T-helper 22 cell (primary cell): ENCODE data around the gene FCSK.

ENCODE experiments used
- DNase-seq: peaks from one replicate; pipeline ENCODE4 v3.0.0-alpha.2; 2020; ENCODE audit warnings: low read depth

Gene FCSK

DNA sequence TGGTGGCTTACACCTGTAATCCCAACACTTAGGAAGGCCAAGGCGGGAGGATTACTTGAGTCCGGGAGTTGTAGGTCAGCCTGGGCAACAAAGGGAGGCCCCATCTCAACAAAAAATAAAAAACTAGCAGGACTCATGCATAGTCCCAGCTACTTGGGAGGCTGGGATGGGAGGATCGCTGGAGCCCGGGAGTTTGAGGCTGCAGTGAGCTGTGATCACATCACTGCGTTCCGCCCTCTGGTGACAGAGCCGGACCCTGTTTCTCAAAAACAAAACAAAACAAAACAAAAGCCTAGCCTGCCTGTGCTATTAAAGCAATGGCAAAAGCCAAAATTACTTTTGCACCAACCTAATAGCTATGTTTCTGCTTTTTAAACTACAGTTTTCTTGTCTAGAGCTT is 1.5 kb downstream of the FCSK start:
- DNase-seq: no peak

DNA sequence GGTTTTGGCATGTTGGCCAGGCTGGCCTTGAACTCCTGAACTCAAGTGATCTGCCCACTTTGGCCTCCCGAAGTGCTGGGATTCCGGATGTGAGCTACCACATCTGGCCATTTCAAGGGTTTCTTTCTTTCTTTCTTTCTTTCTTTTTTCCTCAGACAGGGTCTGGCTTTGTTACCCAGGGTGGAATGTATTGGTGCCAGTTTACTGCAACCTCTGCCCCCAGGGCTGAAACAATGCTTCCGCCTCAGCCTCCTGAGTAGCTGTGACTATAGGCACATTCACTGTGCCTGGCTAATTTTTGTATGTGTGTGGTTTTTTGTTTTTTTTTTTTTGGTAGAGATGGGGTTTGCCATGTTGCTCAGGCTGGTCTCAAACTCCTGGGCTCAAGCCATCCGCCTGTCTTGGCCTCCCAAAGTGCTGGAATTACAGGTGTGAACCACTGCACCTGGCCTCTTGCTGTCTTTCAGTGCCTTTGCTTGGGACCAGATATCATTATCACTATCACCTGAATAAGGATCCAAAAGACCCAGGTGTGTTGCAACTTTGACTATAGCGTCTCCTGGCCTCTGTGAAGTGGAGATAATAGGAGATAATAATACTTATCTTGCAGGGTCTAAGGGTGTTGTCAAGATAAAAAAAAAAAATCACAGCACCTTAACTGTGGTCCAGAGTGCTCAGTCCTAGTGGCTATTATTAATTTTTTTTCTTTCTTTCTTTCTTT is 3.2 kb downstream of the FCSK start:
- DNase-seq: no peak

DNA sequence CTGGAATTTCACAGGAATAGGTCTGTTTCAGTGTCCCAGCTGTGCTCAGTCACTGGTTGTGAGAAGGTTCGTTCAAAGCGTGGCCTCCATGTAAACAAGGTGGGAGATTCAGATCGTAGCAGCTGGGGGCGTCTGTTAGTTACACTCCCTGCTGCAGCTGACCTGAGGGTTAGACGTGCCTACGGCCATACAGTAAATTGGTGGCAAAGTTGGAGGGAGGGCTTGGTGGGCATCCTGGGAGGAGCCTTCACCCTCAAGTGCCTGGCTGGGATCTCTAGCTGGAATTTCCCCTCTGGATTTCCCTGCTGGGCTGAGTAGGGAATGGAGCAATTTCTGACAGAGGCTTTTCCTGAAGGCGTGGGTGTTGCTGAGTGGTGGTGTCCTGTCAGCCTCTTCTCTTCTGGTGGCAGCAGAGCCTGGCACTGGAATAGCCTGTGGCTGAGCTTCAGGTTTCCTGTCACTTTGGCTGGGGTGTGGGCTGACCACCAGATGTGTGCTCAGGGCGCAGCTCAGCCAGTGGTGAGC is 6.4 kb downstream of the FCSK start:
- DNase-seq: no peak

DNA sequence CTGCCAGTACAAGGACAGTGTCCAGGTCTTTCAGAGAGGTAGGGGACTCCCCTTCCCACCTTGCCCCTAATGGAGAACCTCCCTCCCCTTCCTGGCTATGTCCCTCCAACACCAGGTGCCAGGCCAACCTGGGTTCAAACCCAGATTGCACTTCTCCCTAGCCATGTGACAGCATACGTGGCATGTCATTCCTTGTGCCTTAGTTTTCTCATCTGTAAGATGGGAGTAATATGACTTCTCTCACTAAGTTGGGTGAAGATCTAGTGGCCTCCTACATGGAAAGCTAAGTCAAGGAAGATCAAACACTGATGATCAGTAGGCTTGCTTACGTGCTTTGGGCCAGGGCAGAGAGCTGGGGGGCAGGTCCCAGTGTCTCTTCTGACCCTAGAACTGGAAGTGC is 8.8 kb downstream of the FCSK start:
- no peak for DNase-seq

DNA sequence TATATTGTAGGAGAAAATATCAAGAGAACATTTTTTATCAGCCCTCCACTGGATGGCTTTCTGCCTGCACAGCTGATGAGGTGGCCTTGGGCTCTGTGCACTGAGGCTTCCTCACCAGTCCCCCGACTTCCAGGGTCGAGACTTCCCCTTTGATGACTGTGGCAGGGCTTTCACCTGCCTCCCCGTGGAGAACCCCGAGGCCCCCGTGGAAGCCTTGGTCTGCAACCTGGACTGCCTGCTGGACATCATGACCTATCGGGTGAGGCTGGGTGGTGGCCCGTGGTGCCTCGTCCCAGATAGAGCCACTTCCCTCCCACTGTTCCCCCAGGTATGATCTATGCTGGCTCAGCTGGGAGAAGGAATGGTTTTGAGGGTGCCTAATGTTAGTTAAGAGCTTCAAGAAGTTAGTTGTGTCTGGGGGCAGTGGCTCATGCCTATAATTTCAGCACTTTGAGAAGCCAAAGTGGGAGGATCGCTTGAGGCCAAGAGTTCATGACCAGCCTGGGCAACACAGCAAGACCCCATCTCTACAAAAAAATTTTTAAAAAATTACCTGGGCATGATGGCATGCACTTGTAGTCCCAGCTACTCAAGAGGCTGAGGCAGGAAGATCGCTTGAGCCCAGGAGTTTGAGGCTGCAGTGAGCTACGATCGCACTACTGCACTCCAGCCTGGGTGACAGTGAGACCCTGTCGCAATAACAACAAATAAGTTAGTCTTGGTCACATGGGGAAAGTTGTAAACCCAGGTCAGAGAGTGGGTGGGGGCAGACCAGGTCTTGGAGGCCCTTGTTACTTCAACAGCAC is 11.8 kb downstream of the FCSK start:
- DNase-seq: no peak

DNA sequence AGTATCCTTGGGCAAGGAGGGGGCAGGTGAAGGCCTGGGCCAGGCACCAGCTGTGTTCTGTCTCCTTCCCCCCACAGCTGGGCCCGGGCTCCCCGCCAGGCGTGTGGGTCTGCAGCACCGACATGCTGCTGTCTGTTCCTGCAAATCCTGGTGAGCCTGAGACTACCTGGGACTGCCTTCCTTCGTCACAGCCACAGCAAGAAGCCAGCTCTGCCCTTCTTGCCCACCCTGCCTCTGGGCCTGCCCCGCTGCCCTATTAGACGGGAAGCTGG is 12.3 kb downstream of the FCSK start:
- DNase-seq: no peak

DNA sequence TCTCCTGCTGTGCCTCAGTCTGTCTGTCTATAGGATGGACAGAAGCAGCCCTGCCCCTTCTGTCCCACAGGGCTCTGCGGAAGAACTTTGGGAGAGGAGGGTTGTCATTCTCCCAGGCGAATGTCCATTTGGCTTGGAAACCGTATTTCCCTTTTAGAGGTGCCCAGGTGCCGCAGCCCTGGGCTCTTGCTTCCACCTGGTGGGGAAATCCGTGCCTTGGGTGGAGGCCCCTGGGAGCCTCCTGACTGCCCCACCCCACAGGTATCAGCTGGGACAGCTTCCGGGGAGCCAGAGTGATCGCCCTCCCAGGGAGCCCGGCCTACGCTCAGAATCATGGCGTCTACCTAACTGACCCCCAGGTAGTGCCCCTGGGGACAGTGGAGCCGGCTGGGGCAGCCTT is 12.7 kb downstream of the FCSK start:
- DNase-seq: no peak

DNA sequence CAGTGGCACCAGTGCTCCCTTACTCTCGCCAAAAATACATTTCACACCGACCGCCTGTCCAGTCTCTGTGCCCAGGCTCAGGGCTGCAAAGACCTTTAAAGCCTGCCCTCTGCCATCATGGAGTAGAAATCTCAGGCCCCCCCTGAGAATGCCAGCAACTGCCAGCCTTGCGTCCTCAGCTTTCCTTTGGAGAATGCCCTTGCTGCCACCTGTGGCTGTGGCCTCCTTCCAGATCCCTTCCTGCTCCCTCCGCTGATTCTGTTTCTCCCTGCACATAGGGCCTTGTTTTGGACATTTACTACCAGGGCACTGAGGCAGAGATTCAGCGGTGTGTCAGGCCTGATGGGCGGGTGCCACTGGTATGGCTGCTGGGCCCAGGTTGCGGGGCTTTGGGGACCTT is 13.2 kb downstream of the FCSK start:
- DNase-seq: no peak

DNA sequence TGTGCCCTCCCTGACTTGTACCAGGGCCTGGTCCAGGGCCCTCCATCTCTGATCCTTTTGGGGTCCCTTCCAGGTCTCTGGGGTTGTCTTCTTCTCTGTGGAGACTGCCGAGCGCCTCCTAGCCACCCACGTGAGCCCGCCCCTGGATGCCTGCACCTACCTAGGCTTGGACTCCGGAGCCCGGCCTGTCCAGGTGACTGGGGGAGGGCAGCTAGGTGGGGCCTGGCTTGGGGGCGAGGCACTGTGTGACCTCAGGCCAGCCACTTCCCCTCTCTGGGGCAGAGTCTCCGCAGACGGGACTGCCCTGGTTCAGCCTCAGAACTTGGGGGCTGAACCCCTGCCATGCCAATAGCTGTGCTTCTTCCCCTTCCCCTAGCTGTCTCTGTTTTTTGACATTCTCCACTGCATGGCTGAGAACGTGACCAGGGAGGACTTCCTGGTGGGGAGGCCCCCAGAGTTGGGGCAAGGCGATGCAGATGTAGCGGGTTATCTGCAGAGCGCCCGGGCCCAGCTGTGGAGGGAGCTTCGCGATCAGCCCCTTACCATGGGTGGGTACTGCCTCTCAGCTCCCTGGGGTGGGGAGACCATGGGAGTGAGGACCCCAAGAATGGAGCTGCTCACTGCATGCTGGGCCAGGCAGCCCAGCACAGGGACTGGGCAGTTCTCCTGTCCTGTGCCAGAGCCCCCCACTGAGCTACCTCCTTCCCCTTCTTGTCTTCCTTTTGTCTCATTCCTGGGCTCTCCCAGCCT is 14.6 kb downstream of the FCSK start:
- DNase-seq: no peak

DNA sequence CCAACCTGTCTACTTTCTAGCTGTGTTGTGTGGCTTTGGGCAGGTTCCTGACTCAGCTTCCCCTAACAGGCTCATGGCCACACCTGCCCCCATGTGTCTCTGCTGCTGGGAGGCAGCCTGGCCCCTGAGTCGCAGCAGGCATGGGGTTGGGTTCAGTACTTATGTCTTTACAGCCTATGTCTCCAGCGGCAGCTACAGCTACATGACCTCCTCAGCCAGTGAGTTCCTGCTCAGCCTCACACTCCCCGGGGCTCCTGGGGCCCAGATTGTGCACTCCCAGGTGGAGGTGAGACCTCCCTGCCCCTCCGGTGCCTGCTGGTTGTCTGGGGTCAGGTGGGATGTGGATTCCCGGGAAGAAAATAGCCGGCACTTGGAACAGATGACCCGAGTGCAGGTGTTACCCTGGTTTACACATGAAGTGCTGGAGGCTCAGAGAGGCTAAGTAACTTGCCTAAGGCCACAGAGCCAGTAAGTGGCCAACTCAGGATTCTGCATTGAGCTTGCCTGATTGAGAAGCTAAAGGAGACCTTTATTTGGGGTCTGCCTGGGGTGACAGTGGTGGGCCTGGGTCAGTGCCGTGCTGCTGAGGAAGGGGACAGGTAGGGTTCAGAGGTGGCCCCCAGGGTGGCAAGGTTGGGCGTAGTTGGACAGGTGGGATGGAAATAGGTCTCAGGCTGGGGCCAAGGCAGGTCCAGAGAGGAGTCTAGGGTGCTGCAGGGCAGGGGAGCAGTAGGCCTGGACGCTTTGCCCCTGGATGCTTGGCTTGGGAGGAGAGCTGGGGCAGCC is 15.9 kb downstream of the FCSK start:
- no peak for DNase-seq

DNA sequence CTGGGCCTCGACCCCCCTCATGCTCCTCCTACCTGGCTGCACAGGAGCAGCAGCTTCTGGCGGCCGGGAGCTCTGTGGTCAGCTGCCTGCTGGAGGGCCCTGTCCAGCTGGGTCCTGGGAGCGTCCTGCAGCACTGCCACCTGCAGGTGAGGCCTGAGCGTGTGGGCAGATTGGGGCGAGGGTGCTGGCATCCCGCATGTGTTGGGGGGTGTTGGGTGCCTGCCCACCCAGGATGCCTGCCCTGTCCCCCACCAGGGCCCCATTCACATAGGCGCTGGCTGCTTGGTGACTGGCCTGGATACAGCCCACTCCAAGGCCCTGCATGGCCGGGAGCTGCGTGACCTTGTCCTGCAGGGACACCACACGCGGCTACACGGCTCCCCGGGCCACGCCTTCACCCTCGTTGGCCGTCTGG is 16.5 kb downstream of the FCSK start:
- no peak for DNase-seq

DNA sequence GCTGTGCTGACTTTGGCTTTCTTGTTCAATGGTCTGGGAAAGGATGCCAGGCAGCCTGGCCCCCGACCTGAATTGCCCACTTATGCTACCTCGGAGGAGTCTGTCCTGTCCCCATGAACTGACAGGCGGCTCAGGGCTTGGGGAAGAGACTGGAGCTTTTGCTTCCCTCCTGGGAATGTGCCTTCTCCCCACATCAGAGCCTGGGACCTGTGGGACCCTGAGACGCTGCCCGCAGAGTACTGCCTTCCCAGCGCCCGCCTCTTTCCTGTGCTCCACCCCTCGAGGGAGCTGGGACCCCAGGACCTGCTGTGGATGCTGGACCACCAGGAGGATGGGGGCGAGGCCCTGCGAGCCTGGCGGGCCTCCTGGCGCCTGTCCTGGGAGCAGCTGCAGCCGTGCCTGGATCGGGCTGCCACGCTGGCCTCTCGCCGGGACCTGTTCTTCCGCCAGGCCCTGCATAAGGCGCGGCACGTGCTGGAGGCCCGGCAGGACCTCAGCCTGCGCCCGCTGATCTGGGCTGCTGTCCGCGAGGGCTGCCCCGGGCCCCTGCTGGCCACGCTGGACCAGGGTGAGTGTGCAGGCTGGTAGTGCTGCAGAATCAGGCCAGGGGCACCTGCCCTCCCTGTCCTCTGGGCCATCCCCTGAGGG is 18.5 kb downstream of the FCSK start:
- DNase-seq: no peak

DNA sequence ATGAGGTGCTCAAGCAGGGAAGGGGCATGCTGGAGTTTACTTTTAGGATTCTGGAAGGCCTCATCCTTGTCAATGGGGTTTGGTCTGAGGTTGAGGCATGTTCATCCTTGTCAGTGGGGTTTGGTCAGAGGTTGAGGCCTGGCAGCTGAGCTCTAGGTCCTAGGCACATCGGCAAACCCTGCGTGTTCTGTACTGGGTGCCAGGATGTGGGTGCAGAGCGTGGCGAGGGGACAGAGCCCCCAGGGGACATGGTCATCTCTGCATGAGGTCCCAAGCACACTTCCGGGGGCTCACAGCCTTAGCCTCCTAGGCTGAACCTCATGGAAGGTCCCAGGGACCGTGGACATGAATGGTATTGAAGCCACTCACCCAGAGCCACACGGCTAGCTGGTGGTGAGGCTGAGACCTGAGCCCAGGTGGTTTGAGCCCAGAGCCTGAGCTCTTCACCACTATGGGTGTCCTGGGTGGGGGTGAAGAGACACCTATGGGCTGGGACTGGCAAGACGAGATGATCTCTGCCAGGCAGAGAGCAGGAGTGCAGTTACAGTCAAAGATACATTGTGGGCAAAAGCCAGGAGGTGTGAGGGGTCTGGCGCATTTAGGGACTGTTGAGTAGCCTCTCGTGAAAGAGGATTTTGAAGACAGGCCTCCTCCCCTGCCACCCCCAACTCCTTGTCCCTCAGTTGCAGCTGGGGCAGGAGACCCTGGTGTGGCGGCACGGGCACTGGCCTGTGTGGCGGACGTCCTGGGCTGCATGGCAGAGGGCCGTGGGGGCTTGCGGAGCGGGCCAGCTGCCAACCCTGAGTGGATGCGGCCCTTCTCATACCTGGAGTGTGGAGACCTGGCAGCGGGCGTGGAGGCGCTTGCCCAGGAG is 19.3 kb downstream of the FCSK start:
- DNase-seq: no peak

DNA sequence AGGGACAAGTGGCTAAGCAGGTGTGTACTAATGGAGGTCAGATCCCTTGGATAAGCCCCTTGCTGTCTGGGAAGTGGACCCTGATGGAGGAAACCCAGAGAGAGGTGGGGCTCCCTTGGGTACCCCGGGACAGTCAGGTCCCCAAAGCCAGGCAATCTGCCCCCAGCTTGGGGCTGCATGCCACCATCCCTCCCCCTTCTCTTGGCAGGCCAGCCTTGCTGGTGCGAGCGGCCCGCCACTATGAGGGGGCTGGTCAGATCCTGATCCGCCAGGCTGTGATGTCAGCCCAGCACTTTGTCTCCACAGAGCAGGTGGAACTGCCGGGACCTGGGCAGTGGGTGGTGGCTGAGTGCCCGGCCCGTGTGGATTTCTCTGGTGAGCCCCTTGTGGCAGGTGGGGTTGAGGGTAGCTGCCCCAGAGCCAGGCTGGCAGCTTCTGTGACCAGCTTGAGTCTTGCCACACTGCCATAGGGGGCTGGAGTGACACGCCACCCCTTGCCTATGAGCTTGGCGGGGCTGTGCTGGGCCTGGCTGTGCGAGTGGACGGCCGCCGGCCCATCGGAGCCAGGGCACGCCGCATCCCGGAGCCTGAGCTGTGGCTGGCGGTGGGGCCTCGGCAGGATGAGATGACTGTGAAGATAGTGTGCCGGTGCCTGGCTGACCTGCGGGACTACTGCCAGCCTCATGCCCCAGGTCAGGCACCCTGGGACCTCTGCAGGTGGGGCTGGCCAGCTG is 20.1 kb downstream of the FCSK start:
- DNase-seq: no peak

DNA sequence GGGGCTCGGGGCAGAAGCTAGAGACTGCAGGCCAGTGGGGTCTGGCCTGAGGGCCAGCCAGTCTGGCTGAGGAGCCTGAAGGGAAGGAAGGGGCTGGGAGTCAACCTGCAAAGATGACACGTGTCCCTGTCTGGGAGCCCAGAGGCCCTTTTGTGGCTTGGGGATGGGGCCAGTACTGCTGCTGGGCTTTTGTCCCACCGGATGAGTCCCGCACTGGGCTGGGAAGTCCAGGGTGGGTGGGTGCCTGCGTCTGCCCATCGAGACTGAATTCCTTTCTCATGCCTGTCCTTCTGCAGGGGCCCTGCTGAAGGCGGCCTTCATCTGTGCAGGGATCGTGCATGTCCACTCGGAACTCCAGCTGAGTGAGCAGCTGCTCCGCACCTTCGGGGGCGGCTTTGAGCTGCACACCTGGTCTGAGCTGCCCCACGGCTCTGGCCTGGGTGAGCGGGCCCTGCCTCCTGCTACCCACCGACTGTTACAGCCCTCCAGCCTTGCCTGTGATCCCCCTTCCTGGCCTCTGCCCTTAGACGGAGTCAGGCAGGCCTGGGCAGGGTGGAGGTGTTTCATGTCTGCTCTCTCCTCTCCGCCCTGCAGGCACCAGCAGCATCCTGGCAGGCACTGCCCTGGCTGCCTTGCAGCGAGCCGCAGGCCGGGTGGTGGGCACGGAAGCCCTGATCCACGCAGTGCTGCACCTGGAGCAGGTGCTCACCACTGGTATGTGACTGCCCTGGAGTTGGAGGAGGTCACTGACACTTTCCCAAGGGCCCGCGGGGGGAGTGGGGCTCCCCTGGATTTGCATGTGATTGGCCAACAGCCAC is 20.9 kb downstream of the FCSK start:
- no peak for DNase-seq

DNA sequence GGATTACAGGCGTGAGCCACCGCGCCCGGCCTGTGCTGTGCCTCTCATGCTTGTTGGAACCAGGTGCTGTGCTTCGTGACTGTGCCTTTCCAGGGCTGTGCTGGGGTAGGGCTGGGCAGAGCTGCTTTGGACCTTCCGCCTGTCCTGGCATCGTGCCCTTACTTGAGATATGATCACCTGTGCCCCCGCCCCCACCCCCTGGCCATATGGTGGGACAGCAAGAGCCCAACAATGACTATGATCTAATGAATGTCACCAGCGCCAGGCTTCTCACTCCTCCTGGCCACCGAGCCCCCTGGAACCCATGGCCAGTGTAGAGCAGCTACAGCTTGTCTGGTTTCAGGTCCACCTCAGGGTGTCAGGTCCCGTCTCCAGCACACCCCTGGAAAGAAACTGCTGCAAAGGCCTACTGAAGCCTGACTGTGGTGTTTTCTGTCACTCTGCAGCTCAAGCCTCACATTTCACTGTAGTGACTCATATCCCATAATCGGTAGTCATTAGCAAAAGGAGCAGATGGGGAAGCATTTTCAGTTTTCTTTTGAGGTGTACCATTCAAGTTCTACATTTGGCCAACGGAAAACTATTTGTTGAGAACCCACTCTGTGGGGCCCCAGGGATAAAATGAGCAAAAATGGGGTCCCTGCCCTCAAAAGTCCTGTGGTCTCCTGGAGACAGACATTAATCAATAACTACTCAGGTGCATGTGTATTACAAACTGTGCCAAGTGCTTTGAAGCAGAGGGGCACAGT is 22.1 kb downstream of the FCSK start:
- no peak for DNase-seq

DNA sequence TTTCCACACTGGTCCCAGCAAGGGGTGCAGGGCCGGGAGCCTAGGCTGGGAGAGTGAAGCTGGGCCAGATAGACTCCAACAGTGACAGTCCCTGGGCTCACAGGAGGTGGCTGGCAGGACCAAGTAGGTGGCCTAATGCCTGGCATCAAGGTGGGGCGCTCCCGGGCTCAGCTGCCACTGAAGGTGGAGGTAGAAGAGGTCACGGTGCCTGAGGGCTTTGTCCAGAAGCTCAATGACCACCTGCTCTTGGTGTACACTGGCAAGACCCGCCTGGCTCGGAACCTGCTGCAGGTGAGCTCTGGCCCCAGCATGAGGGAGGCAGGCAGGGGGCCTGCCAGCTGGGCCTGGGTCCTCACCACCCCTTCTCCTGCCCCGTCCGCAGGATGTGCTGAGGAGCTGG is 23.8 kb downstream of the FCSK start:
- no peak for DNase-seq

DNA sequence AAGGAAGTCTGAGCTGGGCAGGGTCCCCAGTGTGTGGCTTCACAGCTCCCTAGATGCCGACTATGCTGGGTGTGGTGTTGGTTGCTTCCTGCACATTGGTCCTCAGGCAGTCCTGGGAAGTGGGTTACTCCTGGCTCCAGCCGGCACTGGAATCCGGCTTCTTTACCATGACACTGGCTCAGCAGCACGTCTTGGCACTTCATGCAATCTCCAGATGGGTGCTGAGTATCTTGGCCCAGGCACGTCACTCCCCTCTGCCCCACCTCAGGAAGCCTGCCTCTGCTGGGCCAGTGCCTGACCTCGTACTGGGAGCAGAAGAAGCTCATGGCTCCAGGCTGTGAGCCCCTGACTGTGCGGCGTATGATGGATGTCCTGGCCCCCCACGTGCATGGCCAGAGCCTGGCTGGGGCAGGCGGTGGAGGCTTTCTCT is 24.5 kb downstream of the FCSK start:
- DNase-seq: no peak
